Mesodermal cell (in vitro differentiated cells): ENCODE results near the gene APOBEC3A.
"Not testable (repeated sequence)": the region's sequence is repeated elsewhere in the genome, so short reads cannot be mapped to it uniquely, and the experiment has no call there.

Experiments
- H3K27ac ChIP-seq: 2 replicates; pipeline ENCODE4 v1.7.0; 2013; ENCODE audit warnings: mild to moderate bottlenecking, low read depth, low read length, moderate library complexity; ENCODE audit not compliant: severe bottlenecking
- H3K36me3 ChIP-seq: 2 replicates; pipeline ENCODE4 v1.7.1; 2013; ENCODE audit warnings: mild to moderate bottlenecking, low read length, moderate library complexity; ENCODE audit not compliant: control insufficient read depth, insufficient read depth
- H3K4me1 ChIP-seq: one replicate; pipeline ENCODE4 v1.7.1; 2013; ENCODE audit warnings: mild to moderate bottlenecking, low read length; ENCODE audit not compliant: insufficient read depth, control insufficient read depth, poor library complexity, severe bottlenecking
- H3K4me3 ChIP-seq: 2 replicates; pipeline ENCODE4 v1.7.0; 2013; ENCODE audit warnings: low read length, control low read depth, mild to moderate bottlenecking; ENCODE audit not compliant: insufficient read depth, poor library complexity, severe bottlenecking; ENCODE audit errors: extremely low read depth
- H3K9me3 ChIP-seq: 2 replicates; pipeline ENCODE4 v1.7.1; 2013; ENCODE audit warnings: mild to moderate bottlenecking, low read length, moderate library complexity; ENCODE audit not compliant: control insufficient read depth
- WGBS, 2 experiments: methylation state at CpG; one replicate each; pipeline ENCODE4 v1.1.5; 2013; ENCODE audit warnings: missing lambda C conversion rate in 2 of 2; ENCODE audit not compliant: insufficient coverage in 2 of 2; 5-methylcytosine and 5-hydroxymethylcytosine counted together

The APOBEC3A gene

GRCh38 chr22:38951734-38952133 lies 5.7 kb upstream of the APOBEC3A start:
- H3K27ac ChIP-seq = no peak overlapping the region
- H3K4me1 ChIP-seq = no peaks in the 10 kb centered on the region
- no peaks in the 10 kb centered on the region for H3K36me3 ChIP-seq
- H3K9me3 ChIP-seq = no peaks in the 10 kb centered on the region
- 100% methylated on average over 1 of the region's 2 CpGs for WGBS, 2 experiments
- H3K4me3 ChIP-seq = no peak overlapping the region

- H3K27ac ChIP-seq = no peak overlapping the region
- H3K9me3 ChIP-seq = no peaks in the 10 kb centered on the region
- H3K36me3 ChIP-seq = no peaks in the 10 kb centered on the region
- no peaks in the 10 kb centered on the region for H3K4me1 ChIP-seq
- H3K4me3 ChIP-seq = no peak overlapping the region
- 91% methylated on average over 9 to 11 of the region's 12 CpGs for WGBS, 2 experiments
Observed at GRCh38 chr22:38952281-38952993, 5.0 kb upstream of the APOBEC3A start.

GRCh38 chr22:38953091-38953490 lies 4.3 kb upstream of the APOBEC3A start:
- H3K9me3 ChIP-seq = no peaks in the 10 kb centered on the region
- H3K4me3 ChIP-seq = no peak overlapping the region
- no peaks in the 10 kb centered on the region for H3K36me3 ChIP-seq
- no peak overlapping the region for H3K27ac ChIP-seq
- H3K4me1 ChIP-seq = no peaks in the 10 kb centered on the region
- 86 to 95% methylated on average over 6 to 8 of the region's 8 CpGs for WGBS, 2 experiments

- Histone ChIP-seq H3K27ac (no peak overlapping the region), H3K36me3 (no peaks in the 10 kb centered on the region), H3K4me1 (no peaks in the 10 kb centered on the region), H3K9me3 (no peaks in the 10 kb centered on the region), H3K4me3 (no peak overlapping the region)
- WGBS, 2 experiments = 82 to 83% methylated on average over 14 to 15 of the region's 15 CpGs
Observed at GRCh38 chr22:38953577-38954413, 3.6 kb upstream of the APOBEC3A start.

- H3K27ac ChIP-seq = no peak overlapping the region
- H3K4me1 ChIP-seq = no peaks in the 10 kb centered on the region
- H3K9me3 ChIP-seq = no peaks in the 10 kb centered on the region
- H3K4me3 ChIP-seq = no peak overlapping the region
- 82 to 86% methylated on average over 8 to 9 of the region's 13 CpGs for WGBS, 2 experiments
- no peaks in the 10 kb centered on the region for H3K36me3 ChIP-seq
Observed at GRCh38 chr22:38954414-38955043, 2.9 kb upstream of the APOBEC3A start.

GRCh38 chr22:38955250-38955905 lies 2.0 kb upstream of the APOBEC3A start:
- WGBS, 2 experiments = 78 to 80% methylated on average over 4 of the region's 5 CpGs
- Histone ChIP-seq H3K4me1 (no peaks in the 10 kb centered on the region), H3K27ac (no peak overlapping the region), H3K9me3 (no peaks in the 10 kb centered on the region), H3K4me3 (no peak overlapping the region), H3K36me3 (no peaks in the 10 kb centered on the region)

GRCh38 chr22:38955926-38956325 lies 1.5 kb upstream of the APOBEC3A start:
- Histone ChIP-seq H3K4me3 (no peak overlapping the region), H3K4me1 (no peaks in the 10 kb centered on the region), H3K27ac (no peak overlapping the region), H3K36me3 (no peaks in the 10 kb centered on the region), H3K9me3 (no peaks in the 10 kb centered on the region)
- WGBS, 2 experiments = 84 to 93% methylated on average over 3 of the region's 3 CpGs

GRCh38 chr22:38956551-38956950 lies 858 bp upstream of the APOBEC3A start:
- Histone ChIP-seq H3K36me3 (no peaks in the 10 kb centered on the region), H3K4me1 (no peaks in the 10 kb centered on the region), H3K9me3 (no peaks in the 10 kb centered on the region), H3K27ac (no peak overlapping the region), H3K4me3 (no peak overlapping the region)
- 83 to 100% methylated on average over 4 of the region's 5 CpGs for WGBS, 2 experiments

GRCh38 chr22:38957808-38958650 lies 620 bp downstream of the APOBEC3A start:
- H3K4me1 ChIP-seq = no peaks in the 10 kb centered on the region
- H3K27ac ChIP-seq = no peak overlapping the region
- H3K36me3 ChIP-seq = no peaks in the 10 kb centered on the region
- WGBS, 2 experiments = 88 to 92% methylated on average over 5 of the region's 6 CpGs
- H3K9me3 ChIP-seq = no peaks in the 10 kb centered on the region
- no peak overlapping the region for H3K4me3 ChIP-seq

- not testable (repeated sequence) for H3K9me3 ChIP-seq, H3K36me3 ChIP-seq, H3K4me1 ChIP-seq, H3K4me3 ChIP-seq, H3K27ac ChIP-seq
Observed at GRCh38 chr22:38958651-38958943, 1.2 kb downstream of the APOBEC3A start.
